T-helper 17 cell (primary cell): Measurements from ENCODE around the gene SLC25A22. TPM values are rescaled to one million over a fixed set of nuclear protein-coding genes. Genes with fewer than 3 reads are reported as not detected.

Experiments used
- ATAC-seq: fragments of 150-1000 bp; cut with Tn5 transposase; 2 replicates; pipeline ENCODE4 v1.10.0; 2021; ENCODE audit warnings: mild to moderate bottlenecking, moderate library complexity
- DNase-seq, 3 donors: peaks; one replicate each; pipeline versions ENCODE4 v3.0.0 to v3.0.0-alpha.2; 2020 to 2021
- H3K9me3 ChIP-seq: one replicate; pipeline ENCODE4 v1.7.0; 2013; ENCODE audit warnings: low read length, mild to moderate bottlenecking; ENCODE audit not compliant: control insufficient read depth, poor library complexity, severe bottlenecking
- H3K27ac Mint-ChIP-seq: one replicate; pipeline ENCODE4 v1.8.0; 2022; ENCODE audit warnings: mild to moderate bottlenecking, moderate library complexity, mixed read lengths
- H3K27me3 Mint-ChIP-seq: one replicate; pipeline ENCODE4 v1.8.0; 2022; ENCODE audit warnings: mixed read lengths
- H3K36me3 Mint-ChIP-seq: one replicate; pipeline ENCODE4 v1.8.0; 2022; ENCODE audit warnings: low read depth, mixed read lengths
- H3K4me1 Mint-ChIP-seq: one replicate; pipeline ENCODE4 v1.8.0; 2022; ENCODE audit warnings: mild to moderate bottlenecking, mixed read lengths
- H3K4me3 Mint-ChIP-seq: one replicate; pipeline ENCODE4 v1.8.0; 2022; ENCODE audit warnings: mild to moderate bottlenecking, moderate library complexity, mixed read lengths
- total RNA-seq, 4 donors: library from RNA in 2 of 4; stranded (reverse) in 2 of 4; gene quantifications; one replicate each; pipeline ENCODE4 v1.2.3 and lab custom pipeline; 2022 to 2026

SLC25A22 gene
- 10 to 100 TPM; 16.4 to 20.3 TPM for total RNA-seq
- 19.6 to 24.5 reads per million in 2 donors for total RNA-seq (lab: John Stamatoyannopoulos, UW)

- Mint-ChIP-seq H3K4me3 (peak within 1 kb of the TSS; percentile 96), H3K36me3 (no peaks in the 10 kb centered on the region), H3K4me1 (peaks cover 10% of the 10 kb centered on the region), H3K27me3 (no peaks in the 10 kb centered on the region), H3K27ac (peak within 1 kb of the TSS; percentile 81)
- H3K9me3 ChIP-seq: no peaks in the 10 kb centered on the region
- peak; percentile 76 to 84 (median 82) for DNase-seq
- ATAC-seq: peak; percentile 73
Measured at GRCh38 chr11:798093-798713, at the start of gene SLC25A22. SLC25A22 (minus strand) TSS chr11:798281; CDS start chr11:795006, 3,275 bp downstream.

GRCh38 chr11:847876-848275, 49.8 kb upstream of the SLC25A22 start:
- Mint-ChIP-seq H3K4me1 (peaks cover 12% of the 10 kb centered on the region), H3K27ac (no peak overlapping the region), H3K4me3 (peak overlapping the region; percentile 84), H3K27me3 (no peaks in the 10 kb centered on the region), H3K36me3 (no peaks in the 10 kb centered on the region)
- no peak for ATAC-seq
- no peak for DNase-seq
- H3K9me3 ChIP-seq: no peaks in the 10 kb centered on the region

GRCh38 chr11:846496-847098, 48.5 kb upstream of the SLC25A22 start:
- Mint-ChIP-seq H3K27me3 (no peaks in the 10 kb centered on the region), H3K36me3 (no peaks in the 10 kb centered on the region), H3K4me1 (peaks cover 12% of the 10 kb centered on the region), H3K4me3 (peak overlapping the region; percentile 25), H3K27ac (no peak overlapping the region)
- no peaks in the 10 kb centered on the region for H3K9me3 ChIP-seq
- DNase-seq (no peak), ATAC-seq (no peak)

- no peaks in the 10 kb centered on the region for H3K36me3 Mint-ChIP-seq
Measured at GRCh38 chr11:845872-846495, 47.9 kb upstream of the SLC25A22 start.

GRCh38 chr11:844693-845644, 46.9 kb upstream of the SLC25A22 start:
- H3K9me3 ChIP-seq: no peaks in the 10 kb centered on the region
- ATAC-seq (no peak), DNase-seq (no peak)
- no peak overlapping the region for H3K27ac Mint-ChIP-seq
- no peaks in the 10 kb centered on the region for H3K36me3 Mint-ChIP-seq
- H3K4me3 Mint-ChIP-seq: no peak overlapping the region
- no peaks in the 10 kb centered on the region for H3K27me3 Mint-ChIP-seq
- peaks cover 25% of the 10 kb centered on the region for H3K4me1 Mint-ChIP-seq

More at GRCh38 chr11:845872-846495, 47.9 kb upstream of the SLC25A22 start:
- ATAC-seq: no peak
- H3K27ac Mint-ChIP-seq: no peak overlapping the region
- H3K4me3 Mint-ChIP-seq: peak overlapping the region; percentile 25
- peaks cover 17% of the 10 kb centered on the region for H3K4me1 Mint-ChIP-seq
- no peak for DNase-seq
- no peaks in the 10 kb centered on the region for H3K27me3 Mint-ChIP-seq
- H3K9me3 ChIP-seq: no peaks in the 10 kb centered on the region

- no peak for DNase-seq
- peak overlapping the region; percentile 85 for H3K4me3 Mint-ChIP-seq
- no peaks in the 10 kb centered on the region for H3K9me3 ChIP-seq
- peaks cover 23% of the 10 kb centered on the region for H3K4me1 Mint-ChIP-seq
- ATAC-seq: no peak
- H3K36me3 Mint-ChIP-seq: no peaks in the 10 kb centered on the region
- H3K27me3 Mint-ChIP-seq: no peaks in the 10 kb centered on the region
- H3K27ac Mint-ChIP-seq: no peak overlapping the region
Measured at GRCh38 chr11:843818-844692, 46.0 kb upstream of the SLC25A22 start.

- DNase-seq (no peak), ATAC-seq (no peak)
- no peaks in the 10 kb centered on the region for H3K9me3 ChIP-seq
- Mint-ChIP-seq H3K36me3 (no peaks in the 10 kb centered on the region), H3K27ac (no peak overlapping the region), H3K27me3 (no peaks in the 10 kb centered on the region), H3K4me1 (peaks cover 20% of the 10 kb centered on the region), H3K4me3 (peak overlapping the region; percentile 85)
Measured at GRCh38 chr11:843086-843734, 45.1 kb upstream of the SLC25A22 start.

GRCh38 chr11:842370-843002, 44.4 kb upstream of the SLC25A22 start, which contains the start of the genes POLR2L and TSPAN4:
POLR2L (minus strand) TSS chr11:842529; CDS start chr11:842508, 21 bp downstream.
TSPAN4 (plus strand) TSS chr11:842852; CDS start chr11:850305, 7,453 bp downstream.
- Mint-ChIP-seq H3K4me1 (peaks cover 20% of the 10 kb centered on the region), H3K4me3 (peak within 1 kb of the TSS; percentile 85), H3K36me3 (no peaks in the 10 kb centered on the region), H3K27ac (peak within 1 kb of the TSS; percentile 75), H3K27me3 (no peaks in the 10 kb centered on the region)
- H3K9me3 ChIP-seq: no peaks in the 10 kb centered on the region
- ATAC-seq: peak; percentile 88
- DNase-seq: peak; percentile 75 to 84 (median 81)

- H3K27me3 Mint-ChIP-seq: no peaks in the 10 kb centered on the region
- DNase-seq (no peak), ATAC-seq (peak; percentile 47)
- H3K36me3 Mint-ChIP-seq: no peaks in the 10 kb centered on the region
- peak overlapping the region; percentile 75 for H3K27ac Mint-ChIP-seq
- H3K9me3 ChIP-seq: no peaks in the 10 kb centered on the region
- peak overlapping the region; percentile 85 for H3K4me3 Mint-ChIP-seq
- H3K4me1 Mint-ChIP-seq: peaks cover 20% of the 10 kb centered on the region
Measured at GRCh38 chr11:841981-842369, 43.9 kb upstream of the SLC25A22 start.

GRCh38 chr11:839875-840617, 42.0 kb upstream of the SLC25A22 start:
- Mint-ChIP-seq H3K4me3 (peak overlapping the region; percentile 76), H3K36me3 (no peaks in the 10 kb centered on the region), H3K27ac (peak overlapping the region; percentile 24), H3K27me3 (no peaks in the 10 kb centered on the region), H3K4me1 (peaks cover 20% of the 10 kb centered on the region)
- DNase-seq (no peak), ATAC-seq (no peak)
- H3K9me3 ChIP-seq: no peaks in the 10 kb centered on the region

GRCh38 chr11:839280-839623, 41.2 kb upstream of the SLC25A22 start:
- Mint-ChIP-seq H3K4me1 (peaks cover 21% of the 10 kb centered on the region), H3K4me3 (no peak overlapping the region), H3K27me3 (no peaks in the 10 kb centered on the region), H3K27ac (no peak overlapping the region), H3K36me3 (no peaks in the 10 kb centered on the region)
- ATAC-seq (no peak), DNase-seq (no peak)
- no peaks in the 10 kb centered on the region for H3K9me3 ChIP-seq
